ENCODE data around the gene PTPN3. TPM values are rescaled to one million over a fixed set of nuclear protein-coding genes. Genes with fewer than 3 reads are reported as not detected.

PTPN3 gene
- total and polyA plus RNA-seq, 2 donors (not counting 1 experiment from before 2014, with no cell fraction given) = 1.4 to 2.3 TPM

DNA sequence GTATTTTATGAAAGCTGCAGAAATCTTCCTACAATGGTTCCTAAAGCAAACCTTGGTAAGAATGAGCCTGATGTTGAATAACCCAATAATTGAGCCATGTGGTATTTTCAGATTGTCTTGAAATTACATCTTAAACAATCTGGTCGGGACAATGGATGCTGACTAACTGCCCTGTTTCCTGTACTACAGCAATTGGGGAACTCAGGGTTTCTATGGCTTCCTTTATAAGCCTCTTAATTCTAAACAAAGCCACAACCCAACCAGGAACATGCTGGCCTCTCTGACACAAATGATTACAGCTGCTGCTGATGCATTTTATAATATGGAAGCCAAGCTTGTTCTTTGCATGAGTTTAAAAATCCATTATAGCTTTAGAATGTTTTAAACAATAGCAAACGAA is 30.2 kb downstream of the PTPN3 start:
- no peak overlapping the region for H3K9ac ChIP-seq (ENCODE audit: insufficient read depth, low read length)

DNA sequence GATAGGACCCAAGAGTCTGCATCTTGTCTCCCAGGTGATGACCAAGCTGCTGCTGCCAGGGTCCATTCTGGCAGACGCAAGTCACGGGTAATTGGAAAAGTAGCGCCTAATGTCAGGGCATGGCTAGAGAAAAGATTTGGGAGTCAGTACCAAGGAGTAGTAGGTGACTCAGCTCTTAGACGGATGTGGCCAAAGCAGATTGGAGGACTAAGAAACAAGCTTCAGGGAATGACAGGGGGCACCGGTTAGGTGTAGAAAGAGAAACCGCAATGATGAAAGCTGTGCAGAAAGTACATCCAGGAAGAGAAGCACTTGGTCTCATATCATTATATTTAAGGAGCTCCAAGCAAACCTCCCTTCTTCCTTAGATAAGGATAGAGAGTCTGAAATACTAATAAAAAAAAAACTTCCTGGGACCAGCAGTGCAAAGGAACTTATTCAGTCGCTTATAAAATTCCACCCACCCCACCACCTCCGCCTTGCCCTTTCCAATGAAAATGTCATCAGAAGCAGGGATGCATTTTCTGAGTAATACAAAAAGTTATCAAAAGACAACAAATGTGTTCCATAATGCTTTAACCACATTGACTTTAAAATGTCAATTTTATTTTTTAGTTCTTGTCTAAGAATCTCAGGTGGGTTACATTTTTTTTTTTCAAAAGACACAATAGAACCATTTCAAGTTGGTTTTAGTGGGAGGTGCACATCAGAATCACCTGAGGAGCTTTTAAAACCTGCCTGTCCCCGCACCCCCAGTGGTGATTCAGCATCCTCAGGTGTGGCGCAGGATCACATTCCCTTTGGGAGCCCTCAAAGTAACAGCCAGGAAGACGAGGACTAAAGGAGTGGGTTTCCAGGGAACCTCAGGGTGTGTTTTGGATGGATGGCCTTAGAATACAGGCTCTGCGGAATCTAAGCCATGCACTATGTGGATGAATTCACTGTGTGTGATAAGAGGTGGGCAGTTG is 31.2 kb downstream of the PTPN3 start:
- no peak overlapping the region for H3K9ac ChIP-seq (ENCODE audit: insufficient read depth, low read length)
- no peaks in the 10 kb centered on the region for H4K20me1 ChIP-seq (ENCODE audit: control insufficient read depth, extremely low read depth, insufficient read depth, low read length)
- peak in 1 of 2 donors; percentile 44 for DNase-seq (ENCODE audit: low read depth in 2 of 2)
- H3K4me3 ChIP-seq (replicated peaks in 1 of 4; ENCODE audit: control extremely low read depth in 1 of 4, insufficient read depth in 1 of 4, low read depth in 3 of 4, low read length in 4 of 4) = no peak overlapping the region
- no peak overlapping the region for H3K27ac ChIP-seq (ENCODE audit: insufficient read depth, low read length)
- TF ChIP-seq, protein P1, sequence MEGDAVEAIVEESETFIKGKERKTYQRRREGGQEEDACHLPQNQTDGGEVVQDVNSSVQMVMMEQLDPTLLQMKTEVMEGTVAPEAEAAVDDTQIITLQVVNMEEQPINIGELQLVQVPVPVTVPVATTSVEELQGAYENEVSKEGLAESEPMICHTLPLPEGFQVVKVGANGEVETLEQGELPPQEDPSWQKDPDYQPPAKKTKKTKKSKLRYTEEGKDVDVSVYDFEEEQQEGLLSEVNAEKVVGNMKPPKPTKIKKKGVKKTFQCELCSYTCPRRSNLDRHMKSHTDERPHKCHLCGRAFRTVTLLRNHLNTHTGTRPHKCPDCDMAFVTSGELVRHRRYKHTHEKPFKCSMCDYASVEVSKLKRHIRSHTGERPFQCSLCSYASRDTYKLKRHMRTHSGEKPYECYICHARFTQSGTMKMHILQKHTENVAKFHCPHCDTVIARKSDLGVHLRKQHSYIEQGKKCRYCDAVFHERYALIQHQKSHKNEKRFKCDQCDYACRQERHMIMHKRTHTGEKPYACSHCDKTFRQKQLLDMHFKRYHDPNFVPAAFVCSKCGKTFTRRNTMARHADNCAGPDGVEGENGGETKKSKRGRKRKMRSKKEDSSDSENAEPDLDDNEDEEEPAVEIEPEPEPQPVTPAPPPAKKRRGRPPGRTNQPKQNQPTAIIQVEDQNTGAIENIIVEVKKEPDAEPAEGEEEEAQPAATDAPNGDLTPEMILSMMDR (conservative IDR thresholded peaks at IDR 0.05 in 1 of 2, IDR thresholded peaks at IDR 0.05 in 1 of 2; ENCODE audit: low read depth in 1 of 2, low read length in 2 of 2) = no peak
- TF ChIP-seq EZH2 (IDR thresholded peaks at IDR 0.05; ENCODE audit: low read length, missing control alignments) = no peak
- H3K4me1 ChIP-seq (ENCODE audit: control insufficient read depth, extremely low read depth, insufficient read depth, low read length) = no peaks in the 10 kb centered on the region
- no peak overlapping the region for H3K4me2 ChIP-seq (ENCODE audit: extremely low read depth, insufficient read depth, low read length)
- no peaks in the 10 kb centered on the region for H3K79me2 ChIP-seq (ENCODE audit: control insufficient read depth, insufficient read depth, low read length)
- H3K9me3 ChIP-seq (ENCODE audit: control insufficient read depth, insufficient read depth, low read depth, low read length) = no peaks in the 10 kb centered on the region
- H3K36me3 ChIP-seq (ENCODE audit: control insufficient read depth, insufficient read depth, low read length) = no peaks in the 10 kb centered on the region
- no peaks in the 10 kb centered on the region for H3K27me3 ChIP-seq (ENCODE audit: control insufficient read depth, insufficient read depth, low read length)
- no peak overlapping the region for H2AFZ ChIP-seq (ENCODE audit: low read length)

More for the DNA sequence above, 30.2 kb downstream of the PTPN3 start:
- Histone ChIP-seq H2AFZ (ENCODE audit: low read length) (no peak overlapping the region), H3K79me2 (ENCODE audit: control insufficient read depth, insufficient read depth, low read length) (no peaks in the 10 kb centered on the region), H3K9me3 (ENCODE audit: control insufficient read depth, insufficient read depth, low read depth, low read length) (no peaks in the 10 kb centered on the region), H3K4me3 (replicated peaks in 1 of 4; ENCODE audit: control extremely low read depth in 1 of 4, insufficient read depth in 1 of 4, low read depth in 3 of 4, low read length in 4 of 4) (no peak overlapping the region), H3K27me3 (ENCODE audit: control insufficient read depth, insufficient read depth, low read length) (no peaks in the 10 kb centered on the region), H3K36me3 (ENCODE audit: control insufficient read depth, insufficient read depth, low read length) (no peaks in the 10 kb centered on the region), H3K4me1 (ENCODE audit: control insufficient read depth, extremely low read depth, insufficient read depth, low read length) (no peaks in the 10 kb centered on the region), H3K4me2 (ENCODE audit: extremely low read depth, insufficient read depth, low read length) (no peak overlapping the region), H3K27ac (ENCODE audit: insufficient read depth, low read length) (no peak overlapping the region), H4K20me1 (ENCODE audit: control insufficient read depth, extremely low read depth, insufficient read depth, low read length) (no peaks in the 10 kb centered on the region)
- DNase-seq (ENCODE audit: low read depth in 2 of 2) = no peak
- TF ChIP-seq, protein P1 (conservative IDR thresholded peaks at IDR 0.05 in 1 of 2, IDR thresholded peaks at IDR 0.05 in 1 of 2; ENCODE audit: low read depth in 1 of 2, low read length in 2 of 2) = no peak
- TF ChIP-seq EZH2 (IDR thresholded peaks at IDR 0.05; ENCODE audit: low read length, missing control alignments) = no peak

DNA sequence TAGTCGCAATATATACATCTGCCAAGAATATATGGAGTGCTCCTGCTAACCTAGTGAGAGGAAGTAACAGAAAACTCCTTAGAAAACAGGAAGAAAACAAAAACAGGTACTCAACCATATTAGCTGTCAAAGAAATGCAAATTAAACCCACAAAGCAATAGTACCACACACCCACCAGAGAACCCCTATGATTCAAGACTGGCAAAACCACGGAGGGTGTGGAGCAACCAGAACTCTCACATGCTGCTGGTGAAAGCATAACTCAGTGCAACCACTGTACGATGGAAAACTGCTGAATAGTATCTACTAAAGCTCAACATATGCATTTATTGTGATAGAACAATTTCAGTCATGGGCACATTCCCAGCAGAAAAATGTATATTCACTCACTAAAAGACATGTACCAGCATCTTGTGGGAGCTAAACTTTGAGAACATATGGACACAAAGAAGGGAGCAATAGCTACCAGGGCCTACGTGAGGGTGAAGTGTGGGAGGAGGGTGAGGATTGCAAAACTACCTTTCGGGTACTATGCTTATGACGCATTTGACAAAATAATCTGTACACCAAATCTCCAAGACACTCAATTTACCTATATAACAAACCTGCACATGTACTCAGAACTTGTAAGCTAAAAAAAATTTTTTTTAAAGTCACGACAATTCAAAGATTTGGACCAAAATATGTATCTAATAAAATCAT is 34.0 kb downstream of the PTPN3 start:
- no peak overlapping the region for H2AFZ ChIP-seq (ENCODE audit: low read length)
- no peaks in the 10 kb centered on the region for H4K20me1 ChIP-seq (ENCODE audit: control insufficient read depth, extremely low read depth, insufficient read depth, low read length)
- no peak for DNase-seq (ENCODE audit: low read depth in 2 of 2)
- H3K27me3 ChIP-seq (ENCODE audit: control insufficient read depth, insufficient read depth, low read length) = no peaks in the 10 kb centered on the region
- no peak for TF ChIP-seq EZH2 (IDR thresholded peaks at IDR 0.05; ENCODE audit: low read length, missing control alignments)
- TF ChIP-seq, protein P1 (conservative IDR thresholded peaks at IDR 0.05 in 1 of 2, IDR thresholded peaks at IDR 0.05 in 1 of 2; ENCODE audit: low read depth in 1 of 2, low read length in 2 of 2) = no peak
- H3K36me3 ChIP-seq (ENCODE audit: control insufficient read depth, insufficient read depth, low read length) = no peaks in the 10 kb centered on the region
- no peaks in the 10 kb centered on the region for H3K9me3 ChIP-seq (ENCODE audit: control insufficient read depth, insufficient read depth, low read depth, low read length)
- no peaks in the 10 kb centered on the region for H3K4me1 ChIP-seq (ENCODE audit: control insufficient read depth, extremely low read depth, insufficient read depth, low read length)
- H3K9ac ChIP-seq (ENCODE audit: insufficient read depth, low read length) = no peak overlapping the region
- H3K79me2 ChIP-seq (ENCODE audit: control insufficient read depth, insufficient read depth, low read length) = no peaks in the 10 kb centered on the region
- no peak overlapping the region for H3K27ac ChIP-seq (ENCODE audit: insufficient read depth, low read length)
- H3K4me2 ChIP-seq (ENCODE audit: extremely low read depth, insufficient read depth, low read length) = no peak overlapping the region
- H3K4me3 ChIP-seq (replicated peaks in 1 of 4; ENCODE audit: control extremely low read depth in 1 of 4, insufficient read depth in 1 of 4, low read depth in 3 of 4, low read length in 4 of 4) = no peak overlapping the region
